ENCODE measurements around the gene NEURL1B.

DNA sequence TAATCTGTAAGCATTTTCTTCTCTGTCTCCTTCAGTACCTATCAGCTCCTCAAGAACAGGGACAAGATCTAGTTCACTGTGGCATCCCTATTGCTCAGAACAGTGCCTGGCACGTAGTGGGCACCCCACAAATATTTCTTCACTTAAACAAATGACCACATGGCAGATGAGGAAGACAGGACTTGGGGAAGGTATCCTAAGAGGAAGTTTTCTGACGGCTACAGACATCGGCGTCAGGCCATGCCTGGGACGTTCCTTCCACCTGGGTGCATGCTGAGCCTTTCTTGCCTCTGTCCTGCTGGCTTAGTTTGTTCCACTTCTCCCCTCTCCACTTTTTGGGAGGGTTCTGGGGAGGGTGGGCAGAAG, 60.2 kb downstream of the NEURL1B start:
- TF ChIP-seq, protein P1, sequence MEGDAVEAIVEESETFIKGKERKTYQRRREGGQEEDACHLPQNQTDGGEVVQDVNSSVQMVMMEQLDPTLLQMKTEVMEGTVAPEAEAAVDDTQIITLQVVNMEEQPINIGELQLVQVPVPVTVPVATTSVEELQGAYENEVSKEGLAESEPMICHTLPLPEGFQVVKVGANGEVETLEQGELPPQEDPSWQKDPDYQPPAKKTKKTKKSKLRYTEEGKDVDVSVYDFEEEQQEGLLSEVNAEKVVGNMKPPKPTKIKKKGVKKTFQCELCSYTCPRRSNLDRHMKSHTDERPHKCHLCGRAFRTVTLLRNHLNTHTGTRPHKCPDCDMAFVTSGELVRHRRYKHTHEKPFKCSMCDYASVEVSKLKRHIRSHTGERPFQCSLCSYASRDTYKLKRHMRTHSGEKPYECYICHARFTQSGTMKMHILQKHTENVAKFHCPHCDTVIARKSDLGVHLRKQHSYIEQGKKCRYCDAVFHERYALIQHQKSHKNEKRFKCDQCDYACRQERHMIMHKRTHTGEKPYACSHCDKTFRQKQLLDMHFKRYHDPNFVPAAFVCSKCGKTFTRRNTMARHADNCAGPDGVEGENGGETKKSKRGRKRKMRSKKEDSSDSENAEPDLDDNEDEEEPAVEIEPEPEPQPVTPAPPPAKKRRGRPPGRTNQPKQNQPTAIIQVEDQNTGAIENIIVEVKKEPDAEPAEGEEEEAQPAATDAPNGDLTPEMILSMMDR (IDR thresholded peaks at IDR 0.05; ENCODE audit: low read depth, low read length): no peak
- TF ChIP-seq POLR2A (IDR thresholded peaks at IDR 0.05; ENCODE audit: extremely low read depth, insufficient read length) (no peak), MYC (IDR thresholded peaks at IDR 0.05; ENCODE audit: low read depth, low read length) (no peak)
- TF ChIP-seq, protein P2, sequence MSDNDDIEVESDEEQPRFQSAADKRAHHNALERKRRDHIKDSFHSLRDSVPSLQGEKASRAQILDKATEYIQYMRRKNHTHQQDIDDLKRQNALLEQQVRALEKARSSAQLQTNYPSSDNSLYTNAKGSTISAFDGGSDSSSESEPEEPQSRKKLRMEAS (IDR thresholded peaks at IDR 0.05; ENCODE audit: low read depth, low read length): no peak
